ENCODE measurements around the gene EFNA4.

DNA sequence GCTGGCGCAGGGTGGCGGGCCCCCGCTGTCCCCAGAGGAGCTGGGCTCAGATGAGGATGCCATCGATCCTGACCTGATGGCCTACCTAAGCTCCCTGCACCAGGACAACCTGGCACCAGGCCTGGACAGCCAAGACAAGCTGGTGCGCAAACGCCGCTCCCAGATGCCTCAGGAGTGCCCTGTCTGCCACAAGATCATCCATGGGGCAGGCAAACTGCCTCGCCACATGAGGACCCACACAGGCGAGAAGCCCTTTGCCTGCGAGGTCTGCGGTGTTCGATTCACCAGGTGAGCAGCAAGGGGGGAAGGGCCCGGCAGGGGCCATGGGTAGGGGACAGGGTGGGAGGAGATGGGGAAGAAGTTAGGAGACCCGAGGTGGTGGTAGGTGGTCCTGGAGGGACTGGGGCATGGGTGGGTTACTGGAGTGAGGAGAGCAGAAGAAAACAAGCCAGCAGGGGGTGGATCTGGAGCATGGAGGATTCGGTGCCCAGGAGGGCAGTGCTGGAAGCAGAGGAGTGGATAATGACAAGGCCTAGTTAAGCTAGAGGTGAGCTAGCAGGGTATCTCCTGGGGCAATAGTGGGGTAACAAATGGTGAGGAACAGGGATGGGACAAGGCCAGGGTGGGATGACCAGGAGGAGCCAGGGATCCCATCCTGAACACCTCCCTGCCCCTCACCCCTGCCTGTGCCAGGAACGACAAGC, 47.9 kb upstream of the EFNA4 start:
- TF ChIP-seq POLR2A (IDR thresholded peaks at IDR 0.05), result no peak
- TF ChIP-seq CTCF (IDR thresholded peaks at IDR 0.05), result no peak

All from heart left ventricle (tissue), 13 donors.